Measurements from ENCODE around the gene RGL1.

The RGL1 gene

DNA sequence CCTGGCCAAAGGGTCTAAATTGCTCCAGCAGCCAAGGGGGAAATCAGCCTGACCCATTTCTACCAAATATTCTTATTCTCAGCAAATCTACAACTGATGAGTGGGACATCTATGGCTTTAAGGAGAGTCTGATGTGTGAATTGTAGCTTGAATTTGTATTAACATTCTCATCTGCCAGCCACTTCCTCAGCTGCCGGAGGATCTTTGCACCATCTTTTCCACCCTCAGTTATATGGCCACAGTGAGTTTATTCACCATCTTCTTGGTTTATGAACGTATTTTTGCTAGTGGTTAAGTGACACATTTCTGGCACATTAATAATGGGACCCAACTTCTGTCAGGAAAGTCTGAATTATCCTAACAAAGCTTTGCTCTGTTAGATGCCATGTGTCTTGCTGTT, 163.0 kb downstream of the RGL1 start:
- no peak for DNase-seq

DNA sequence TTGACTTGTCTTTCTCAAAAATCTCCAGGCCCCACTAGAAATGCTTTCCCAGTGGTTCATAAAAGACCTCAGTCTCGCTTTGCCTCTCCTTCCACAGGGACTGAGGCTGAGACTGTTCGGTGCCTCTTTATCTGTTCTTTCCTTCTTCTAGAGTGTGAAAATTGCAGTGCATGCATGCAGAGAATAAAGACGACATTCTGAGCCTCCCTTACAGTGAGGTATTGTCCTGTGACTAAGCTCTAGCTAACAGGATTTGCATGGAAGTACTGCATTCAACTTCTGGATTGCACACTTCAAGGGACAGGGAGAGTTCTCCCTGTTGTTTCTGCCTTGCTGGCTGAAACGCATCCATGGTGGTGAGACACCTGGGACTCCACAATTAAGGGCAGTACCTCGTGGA, 163.5 kb downstream of the RGL1 start:
- DNase-seq = no peak

DNA sequence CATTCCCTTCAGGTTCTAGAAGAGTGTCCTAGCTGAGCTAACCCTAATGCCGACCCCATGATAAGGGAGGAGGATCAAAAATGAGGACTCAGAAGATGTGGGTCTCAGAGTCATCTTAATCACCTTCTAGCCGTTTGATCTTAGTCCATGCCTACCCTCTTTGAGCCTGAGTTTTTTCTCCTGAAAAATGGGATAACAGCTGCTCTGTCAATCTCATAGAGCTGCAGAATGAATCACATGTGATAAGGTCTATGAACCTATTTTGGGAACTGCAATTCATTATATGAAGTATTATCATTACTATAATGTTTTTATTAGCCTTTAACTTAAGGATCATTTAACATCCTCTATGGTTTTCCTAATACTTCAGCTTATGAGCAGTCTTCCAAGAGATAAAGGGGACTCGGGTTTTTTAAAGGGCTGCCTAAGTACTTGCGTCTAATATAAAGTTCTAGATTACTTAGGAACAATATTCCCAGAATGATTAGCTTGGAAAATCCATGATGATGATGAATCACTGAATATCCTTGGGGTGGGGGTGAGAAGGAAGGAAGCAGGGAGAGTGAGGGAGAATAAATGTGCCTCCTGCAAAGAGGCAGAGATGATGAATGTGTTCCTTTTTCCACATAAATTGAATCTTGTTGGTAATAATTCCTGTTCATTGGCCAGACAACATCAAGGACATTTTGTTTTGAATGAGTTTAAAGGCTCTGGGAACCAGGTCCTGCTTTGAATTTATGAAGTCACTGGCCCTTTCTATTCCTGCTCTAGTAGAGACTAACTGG, 165.8 kb downstream of the RGL1 start:
- no peak for DNase-seq

DNA sequence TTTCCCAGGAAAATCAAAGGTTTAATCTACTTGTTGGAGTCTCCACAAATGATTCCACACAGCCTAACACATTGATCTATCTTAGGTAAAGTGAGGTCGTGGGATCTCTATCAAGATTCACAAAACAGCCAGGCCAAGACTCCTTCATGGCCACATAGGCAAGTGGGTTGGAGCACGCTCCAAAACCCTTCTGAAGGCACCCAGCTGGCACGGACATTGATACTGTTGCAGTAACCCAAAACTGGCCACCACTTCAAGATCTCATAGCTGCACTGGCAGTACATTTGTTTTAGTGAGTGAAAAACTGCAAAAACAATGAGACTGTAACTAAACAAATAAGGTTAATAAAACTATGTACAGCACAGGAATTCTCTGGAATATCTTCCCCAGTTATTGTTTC, 170.7 kb downstream of the RGL1 start:
- no peak for DNase-seq

DNA sequence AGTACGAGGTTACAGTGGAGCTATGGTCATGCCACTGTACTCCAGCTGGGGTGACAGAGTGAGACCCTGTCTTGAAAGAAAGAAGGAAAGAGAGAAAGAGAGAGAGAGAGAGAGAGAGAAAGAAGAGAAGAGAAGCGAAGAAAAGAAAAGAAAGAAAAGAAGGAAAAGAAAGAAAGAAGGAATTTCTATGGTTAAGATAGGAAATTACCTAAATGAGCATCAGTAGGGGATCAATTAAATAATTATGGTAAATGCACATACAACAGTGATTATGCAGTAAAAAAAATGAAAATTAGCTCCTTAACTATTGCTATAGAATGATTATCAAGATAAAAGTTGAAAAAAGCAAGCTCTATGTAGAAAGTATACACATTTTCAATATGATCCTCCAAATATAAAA, 172.8 kb downstream of the RGL1 start:
- no peak for DNase-seq

Measured in activated CD4-positive, alpha-beta T cell treated with anti-CD3 and anti-CD28 coated beads, Interleukin-2, amount 50 U/mL, for 48 hours (primary cell).